ENCODE measurements around the gene MAP3K20. TPM values are rescaled to one million over a fixed set of nuclear protein-coding genes. Genes with fewer than 3 reads are reported as not detected.
A peak's percentile ranks its signal among the peaks of the same experiment; 100 is the strongest.

Gene MAP3K20
- total RNA-seq, 1 donor, result 136 TPM

DNA sequence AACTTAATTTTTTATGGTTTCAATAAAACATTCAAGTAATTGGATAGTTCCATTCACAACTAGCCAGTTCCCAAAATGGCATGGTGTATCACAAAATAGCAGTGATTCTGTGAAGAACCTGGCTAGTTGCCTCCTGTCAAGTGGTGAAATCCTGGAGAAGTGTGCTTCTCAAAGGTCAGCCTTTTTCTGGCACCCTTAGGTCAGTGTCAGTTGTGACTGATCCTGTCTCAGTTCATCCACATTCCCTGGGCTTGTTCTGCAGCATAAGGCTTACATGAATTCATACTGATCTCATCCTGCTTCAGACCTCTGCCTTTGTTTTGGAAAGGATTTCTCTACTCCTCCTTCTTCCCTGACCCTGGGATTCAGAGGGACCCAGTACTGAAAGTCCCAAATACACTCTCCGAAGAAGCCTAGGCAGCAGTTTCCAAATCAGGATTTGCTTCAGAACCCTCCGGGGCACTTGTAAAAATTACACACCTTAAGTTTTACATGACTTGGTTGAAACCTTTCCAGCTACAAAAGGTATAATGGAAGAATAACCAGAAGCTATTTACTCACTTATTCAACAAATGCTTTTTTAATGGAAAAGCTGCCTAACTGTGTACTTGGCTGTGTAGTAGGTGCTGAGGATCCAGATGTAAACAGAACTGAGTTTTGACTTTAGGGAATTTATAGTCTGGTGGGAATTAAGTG, 11.0 kb downstream of the MAP3K20 start:
- peak; percentile 34 for DNase-seq (ENCODE audit: low read depth)
- no peak overlapping the region for H3K4me3 ChIP-seq (ENCODE audit: low read depth, low read length)
- TF ChIP-seq, protein P1, sequence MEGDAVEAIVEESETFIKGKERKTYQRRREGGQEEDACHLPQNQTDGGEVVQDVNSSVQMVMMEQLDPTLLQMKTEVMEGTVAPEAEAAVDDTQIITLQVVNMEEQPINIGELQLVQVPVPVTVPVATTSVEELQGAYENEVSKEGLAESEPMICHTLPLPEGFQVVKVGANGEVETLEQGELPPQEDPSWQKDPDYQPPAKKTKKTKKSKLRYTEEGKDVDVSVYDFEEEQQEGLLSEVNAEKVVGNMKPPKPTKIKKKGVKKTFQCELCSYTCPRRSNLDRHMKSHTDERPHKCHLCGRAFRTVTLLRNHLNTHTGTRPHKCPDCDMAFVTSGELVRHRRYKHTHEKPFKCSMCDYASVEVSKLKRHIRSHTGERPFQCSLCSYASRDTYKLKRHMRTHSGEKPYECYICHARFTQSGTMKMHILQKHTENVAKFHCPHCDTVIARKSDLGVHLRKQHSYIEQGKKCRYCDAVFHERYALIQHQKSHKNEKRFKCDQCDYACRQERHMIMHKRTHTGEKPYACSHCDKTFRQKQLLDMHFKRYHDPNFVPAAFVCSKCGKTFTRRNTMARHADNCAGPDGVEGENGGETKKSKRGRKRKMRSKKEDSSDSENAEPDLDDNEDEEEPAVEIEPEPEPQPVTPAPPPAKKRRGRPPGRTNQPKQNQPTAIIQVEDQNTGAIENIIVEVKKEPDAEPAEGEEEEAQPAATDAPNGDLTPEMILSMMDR (IDR thresholded peaks at IDR 0.05; ENCODE audit: insufficient read depth, low read depth, low read length), result no peak

DNA sequence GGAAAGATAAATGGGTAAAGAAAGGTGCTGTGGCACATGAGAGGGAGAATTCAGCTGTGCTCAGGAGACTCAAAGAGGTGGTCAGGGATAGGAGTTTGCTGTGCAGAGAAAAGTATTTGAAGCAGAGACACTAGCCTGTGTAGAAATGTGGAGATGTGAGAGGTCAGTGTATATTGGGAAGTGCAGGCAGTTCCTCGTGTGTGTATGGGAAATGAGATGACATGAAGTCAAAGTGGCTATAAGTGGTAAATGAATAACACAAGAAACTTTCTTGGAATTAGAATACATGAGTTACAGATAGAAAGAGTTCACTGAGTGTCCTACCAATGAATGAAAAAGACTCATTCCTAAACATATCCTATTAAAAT, 11.6 kb downstream of the MAP3K20 start:
- peak; percentile 43 for DNase-seq (ENCODE audit: low read depth)
- TF ChIP-seq, protein P1 (IDR thresholded peaks at IDR 0.05; ENCODE audit: insufficient read depth, low read depth, low read length), result no peak
- no peak overlapping the region for H3K4me3 ChIP-seq (ENCODE audit: low read depth, low read length)

DNA sequence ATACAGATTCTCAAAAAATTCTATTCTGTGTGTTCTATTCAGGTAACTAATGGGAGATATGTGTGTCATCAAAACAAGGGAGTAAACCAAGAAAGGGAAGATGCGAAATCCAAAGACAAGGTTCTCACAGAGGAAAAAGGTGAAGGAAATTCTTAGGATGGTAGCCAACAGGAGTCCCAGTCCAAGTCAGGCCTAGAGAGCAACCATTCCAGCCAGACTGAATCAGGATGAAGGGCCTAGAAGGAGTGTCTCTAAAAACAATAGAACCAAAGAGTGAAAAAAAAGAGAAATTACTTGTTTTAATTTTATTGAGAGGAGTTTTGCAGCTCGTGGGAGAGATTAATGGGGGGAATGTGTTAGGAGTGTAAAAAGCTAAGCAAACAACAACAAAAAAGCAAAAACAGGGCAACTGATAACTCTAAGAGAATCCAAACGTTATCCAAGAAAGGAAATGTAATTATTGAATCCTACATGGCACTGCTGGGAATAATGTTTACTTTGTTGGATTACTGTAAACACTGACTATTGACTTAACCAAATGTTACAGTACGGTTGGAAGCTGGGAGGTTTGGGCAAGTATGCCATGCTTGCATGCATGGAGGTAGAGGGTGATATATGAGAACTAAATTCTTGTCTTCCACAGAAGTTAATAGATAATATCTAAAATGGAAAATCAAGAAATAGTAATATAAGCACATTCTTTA, 12.3 kb downstream of the MAP3K20 start:
- H3K4me3 ChIP-seq (ENCODE audit: low read depth, low read length), result no peak overlapping the region
- TF ChIP-seq, protein P1 (IDR thresholded peaks at IDR 0.05; ENCODE audit: insufficient read depth, low read depth, low read length), result no peak
- no peak for DNase-seq (ENCODE audit: low read depth)

DNA sequence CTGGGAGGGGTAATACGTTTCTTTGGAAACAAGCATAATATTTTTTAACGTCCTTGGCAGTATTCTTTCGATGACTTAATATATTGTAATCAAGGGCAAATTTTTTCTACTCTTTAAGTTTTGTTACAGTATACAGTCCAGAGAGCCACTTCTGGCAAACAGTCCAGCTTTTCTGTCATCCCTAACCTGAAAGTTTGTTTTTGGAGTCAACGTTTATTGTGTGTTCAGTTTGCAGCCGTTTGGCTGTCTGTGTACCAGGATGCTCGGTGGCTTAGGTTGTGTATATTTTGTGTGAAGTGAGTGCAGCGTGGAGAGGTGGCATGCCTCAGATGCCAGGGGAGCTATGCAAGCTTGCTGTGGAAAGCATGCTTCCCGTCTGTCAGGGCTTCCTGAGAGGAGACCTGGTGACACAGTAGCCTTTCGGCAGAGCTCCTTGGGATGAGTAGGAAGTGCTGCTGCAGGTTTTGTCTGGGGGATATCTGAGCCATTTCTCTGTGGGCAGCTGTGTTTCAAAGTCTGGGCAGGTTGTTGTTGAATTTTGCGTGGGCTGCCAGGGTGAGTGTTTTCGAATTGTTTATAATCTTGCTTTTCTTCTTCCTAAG, 14.7 kb downstream of the MAP3K20 start:
- DNase-seq (ENCODE audit: low read depth), result peak; percentile 65
- no peak overlapping the region for H3K4me3 ChIP-seq (ENCODE audit: low read depth, low read length)
- TF ChIP-seq, protein P1 (IDR thresholded peaks at IDR 0.05; ENCODE audit: insufficient read depth, low read depth, low read length), result no peak

DNA sequence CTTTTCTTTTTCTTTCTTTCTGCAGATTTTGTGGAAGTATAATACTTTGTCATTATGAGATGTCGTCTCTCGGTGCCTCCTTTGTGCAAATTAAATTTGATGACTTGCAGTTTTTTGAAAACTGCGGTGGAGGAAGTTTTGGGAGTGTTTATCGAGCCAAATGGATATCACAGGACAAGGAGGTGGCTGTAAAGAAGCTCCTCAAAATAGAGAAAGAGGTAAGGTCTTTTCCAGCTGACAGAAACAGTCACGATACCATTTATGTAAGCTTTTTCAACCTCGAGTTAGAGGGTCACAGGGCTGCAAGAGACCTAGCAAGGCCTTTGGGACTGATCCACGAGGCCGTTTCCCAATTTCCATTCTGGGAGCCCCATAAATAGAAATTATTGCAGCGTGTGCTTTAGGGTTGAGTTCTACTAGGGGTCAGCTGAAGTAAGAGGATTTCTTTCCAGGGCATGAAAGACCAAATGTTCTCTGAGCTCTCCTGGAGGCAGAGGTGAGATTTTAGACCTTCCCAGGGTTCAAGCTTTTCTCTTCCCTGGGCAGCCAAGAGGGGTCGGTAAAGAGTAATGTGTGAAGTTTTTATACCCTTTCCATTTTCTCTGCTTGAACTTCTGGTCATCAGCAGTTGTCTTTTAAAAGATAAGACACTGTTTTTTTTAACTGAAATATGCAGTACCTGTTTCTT, 15.5 kb downstream of the MAP3K20 start:
- peak; percentile 61 for DNase-seq (ENCODE audit: low read depth)
- H3K4me3 ChIP-seq (ENCODE audit: low read depth, low read length), result peak overlapping the region; percentile 13

DNA sequence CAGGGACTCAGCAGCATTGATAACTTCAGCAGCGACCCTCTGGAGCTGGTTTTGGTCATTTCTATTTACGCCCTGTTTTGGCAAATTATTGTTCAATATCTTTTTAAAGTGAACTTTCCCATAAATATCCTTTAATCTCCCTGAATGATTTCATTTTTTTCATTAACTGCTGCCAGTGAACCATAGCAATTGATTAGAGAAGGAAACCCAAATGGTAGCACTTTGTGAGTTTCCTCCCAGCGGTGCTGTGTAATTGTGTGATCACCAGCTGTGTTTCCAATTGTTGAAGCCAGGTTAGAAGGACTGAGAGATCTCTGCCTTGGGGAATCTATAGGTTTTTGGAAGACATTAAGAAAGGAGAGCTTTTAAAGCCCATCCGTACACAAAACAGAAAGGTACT, 16.3 kb downstream of the MAP3K20 start:
- H3K4me3 ChIP-seq (ENCODE audit: low read depth, low read length), result no peak overlapping the region
- no peak for DNase-seq (ENCODE audit: low read depth)
- TF ChIP-seq, protein P1 (IDR thresholded peaks at IDR 0.05; ENCODE audit: insufficient read depth, low read depth, low read length), result no peak

More for the DNA sequence above, 15.5 kb downstream of the MAP3K20 start:
- TF ChIP-seq, protein P1 (IDR thresholded peaks at IDR 0.05; ENCODE audit: insufficient read depth, low read depth, low read length), result peak; percentile 37
